ENCODE data around the gene SPACA5B. TPM values are rescaled to one million over a fixed set of nuclear protein-coding genes. Genes with fewer than 3 reads are reported as not detected.
"Not testable (repeated sequence)": the region's sequence is repeated elsewhere in the genome, so short reads cannot be mapped to it uniquely, and the experiment has no call there.

Gene SPACA5B
- total RNA-seq, 1 donor from 2014 or later, result not detected

DNA sequence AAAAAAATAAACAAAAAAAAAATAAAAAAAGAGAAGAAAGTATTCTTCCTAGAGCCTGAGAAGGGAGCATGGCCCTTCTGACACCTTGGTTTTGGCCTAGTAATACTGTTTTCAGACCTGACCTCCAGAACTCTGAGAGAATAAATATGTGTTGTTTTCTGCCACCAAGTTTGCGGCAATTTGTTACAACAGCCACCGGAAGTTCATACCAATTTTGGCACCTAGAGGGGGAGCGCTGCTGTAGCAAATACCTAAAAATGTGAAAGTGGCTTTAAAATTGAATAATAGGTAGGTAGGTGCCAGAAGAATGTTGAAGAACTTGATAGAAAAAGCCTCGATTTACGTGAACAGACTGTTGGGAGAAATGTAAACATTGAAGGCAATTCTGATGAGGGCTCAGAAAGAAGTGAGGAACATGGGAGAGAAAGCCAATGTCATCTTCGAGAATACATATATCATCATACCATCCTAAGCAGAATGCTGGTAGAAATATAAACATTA lies 27.5 kb upstream of the SPACA5B start:
- DNase-seq (ENCODE audit: extremely low spot score, unreplicated experiment), result no peak
- no peak overlapping the region for H3K27ac Mint-ChIP-seq
- no peaks in the 10 kb centered on the region for H3K9me3 Mint-ChIP-seq
- H3K27me3 Mint-ChIP-seq, result no peaks in the 10 kb centered on the region
- TF ChIP-seq, protein P1, sequence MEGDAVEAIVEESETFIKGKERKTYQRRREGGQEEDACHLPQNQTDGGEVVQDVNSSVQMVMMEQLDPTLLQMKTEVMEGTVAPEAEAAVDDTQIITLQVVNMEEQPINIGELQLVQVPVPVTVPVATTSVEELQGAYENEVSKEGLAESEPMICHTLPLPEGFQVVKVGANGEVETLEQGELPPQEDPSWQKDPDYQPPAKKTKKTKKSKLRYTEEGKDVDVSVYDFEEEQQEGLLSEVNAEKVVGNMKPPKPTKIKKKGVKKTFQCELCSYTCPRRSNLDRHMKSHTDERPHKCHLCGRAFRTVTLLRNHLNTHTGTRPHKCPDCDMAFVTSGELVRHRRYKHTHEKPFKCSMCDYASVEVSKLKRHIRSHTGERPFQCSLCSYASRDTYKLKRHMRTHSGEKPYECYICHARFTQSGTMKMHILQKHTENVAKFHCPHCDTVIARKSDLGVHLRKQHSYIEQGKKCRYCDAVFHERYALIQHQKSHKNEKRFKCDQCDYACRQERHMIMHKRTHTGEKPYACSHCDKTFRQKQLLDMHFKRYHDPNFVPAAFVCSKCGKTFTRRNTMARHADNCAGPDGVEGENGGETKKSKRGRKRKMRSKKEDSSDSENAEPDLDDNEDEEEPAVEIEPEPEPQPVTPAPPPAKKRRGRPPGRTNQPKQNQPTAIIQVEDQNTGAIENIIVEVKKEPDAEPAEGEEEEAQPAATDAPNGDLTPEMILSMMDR (conservative IDR thresholded peaks at IDR 0.05), result no peak
- no peaks in the 10 kb centered on the region for H3K36me3 Mint-ChIP-seq
- H3K4me3 Mint-ChIP-seq, result no peak overlapping the region
- H3K4me1 Mint-ChIP-seq (ENCODE audit: unreplicated experiment), result no peaks in the 10 kb centered on the region

DNA sequence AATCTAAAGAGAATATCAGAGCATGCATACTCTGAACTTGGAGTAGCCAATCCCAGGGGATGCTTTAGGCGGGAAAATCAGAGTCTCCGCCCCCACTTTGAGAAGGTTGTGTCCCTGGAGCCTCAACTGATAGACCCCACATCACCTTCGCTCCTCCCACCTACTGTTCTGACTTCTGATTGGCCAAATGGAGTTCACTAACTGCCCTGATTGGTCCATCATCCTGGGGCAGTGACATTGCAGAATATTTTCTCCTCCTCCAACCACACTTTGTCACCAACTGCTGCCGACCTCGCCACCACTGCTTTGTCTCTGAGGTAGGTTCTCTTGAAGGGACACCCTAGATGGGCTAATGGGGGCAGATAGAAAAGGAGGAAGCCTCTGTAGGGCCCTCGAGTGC lies 22.7 kb upstream of the SPACA5B start:
- Mint-ChIP-seq H3K27me3 (no peaks in the 10 kb centered on the region), H3K9me3 (no peaks in the 10 kb centered on the region), H3K27ac (no peak overlapping the region), H3K4me1 (ENCODE audit: unreplicated experiment) (no peaks in the 10 kb centered on the region), H3K36me3 (no peaks in the 10 kb centered on the region), H3K4me3 (no peak overlapping the region)
- DNase-seq (ENCODE audit: extremely low spot score, unreplicated experiment), result no peak
- TF ChIP-seq, protein P1 (conservative IDR thresholded peaks at IDR 0.05), result no peak

DNA sequence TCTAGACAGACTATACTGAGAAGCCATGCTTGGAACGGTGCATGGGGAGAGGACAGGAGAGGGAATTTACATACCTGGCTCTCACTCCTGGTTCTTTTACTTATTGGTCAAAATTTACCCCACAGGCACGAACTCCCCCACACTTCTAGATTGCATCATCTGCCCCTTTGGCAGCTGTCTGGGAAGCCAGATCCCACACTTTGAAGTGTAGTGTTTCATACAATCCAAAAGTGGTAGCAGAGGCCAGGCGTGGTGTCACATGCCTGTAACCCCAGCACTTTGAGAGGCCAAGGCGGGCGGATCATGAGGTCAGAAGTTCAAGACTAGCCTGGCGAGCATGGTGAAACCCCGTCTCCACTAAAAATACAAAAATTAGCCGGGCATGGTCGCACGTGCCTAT lies 5.1 kb upstream of the SPACA5B start:
- not testable (repeated sequence) for H3K27me3 Mint-ChIP-seq; H3K4me1 Mint-ChIP-seq (ENCODE audit: unreplicated experiment); H3K4me3 Mint-ChIP-seq; H3K9me3 Mint-ChIP-seq; H3K36me3 Mint-ChIP-seq; DNase-seq (ENCODE audit: extremely low spot score, unreplicated experiment); H3K27ac Mint-ChIP-seq

DNA sequence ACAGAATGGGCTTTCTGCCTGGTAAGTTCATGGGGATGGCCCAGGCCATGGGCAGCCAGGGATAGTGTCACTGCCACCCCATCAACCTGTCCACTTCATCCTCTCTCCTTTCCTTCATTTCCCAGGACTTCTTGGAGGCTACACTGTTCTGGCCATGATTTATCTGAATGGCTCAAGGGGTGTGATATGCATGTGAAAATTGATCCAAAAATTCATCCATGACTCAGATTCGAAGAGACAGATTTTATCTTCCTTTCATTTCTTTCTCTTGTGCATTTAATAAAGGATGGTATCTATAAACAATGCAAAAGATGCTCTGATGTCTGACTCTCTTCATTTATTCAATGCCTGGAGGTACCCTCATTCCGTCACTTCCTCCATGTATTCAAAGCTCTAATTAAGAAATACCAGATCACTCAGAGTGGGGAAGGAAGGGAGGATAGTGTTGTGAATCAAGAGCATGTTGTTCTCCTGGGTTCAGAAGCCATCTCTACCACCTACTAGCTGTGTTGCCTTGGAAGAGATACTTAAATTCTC lies 1.9 kb downstream of the SPACA5B start:
- not testable (repeated sequence) for H3K27ac Mint-ChIP-seq; H3K4me3 Mint-ChIP-seq; H3K27me3 Mint-ChIP-seq; H3K36me3 Mint-ChIP-seq; H3K4me1 Mint-ChIP-seq (ENCODE audit: unreplicated experiment); H3K9me3 Mint-ChIP-seq; DNase-seq (ENCODE audit: extremely low spot score, unreplicated experiment)

DNA sequence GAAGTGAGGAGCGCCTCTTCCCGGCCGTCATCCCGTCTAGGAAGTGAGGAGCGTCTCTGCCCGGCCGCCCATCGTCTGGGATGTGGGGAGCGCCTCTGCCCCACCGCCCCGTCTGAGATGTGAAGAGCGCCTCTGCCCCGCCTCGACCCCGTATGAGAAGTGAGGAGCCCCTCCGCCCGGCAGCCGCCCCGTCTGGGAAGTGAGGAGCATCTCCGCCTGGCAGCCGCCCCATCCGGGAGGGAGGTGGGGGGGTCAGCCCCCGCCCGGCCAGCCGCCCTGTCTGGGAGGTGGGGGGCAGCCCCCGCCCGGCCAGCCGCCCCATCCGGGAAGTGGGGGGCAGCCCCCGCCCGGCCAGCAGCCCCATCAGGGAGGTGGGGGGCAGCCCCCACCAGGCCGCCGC lies 8.7 kb downstream of the SPACA5B start:
- not testable (repeated sequence) for H3K27ac Mint-ChIP-seq; H3K4me1 Mint-ChIP-seq (ENCODE audit: unreplicated experiment); H3K27me3 Mint-ChIP-seq; H3K9me3 Mint-ChIP-seq; DNase-seq (ENCODE audit: extremely low spot score, unreplicated experiment); H3K36me3 Mint-ChIP-seq; H3K4me3 Mint-ChIP-seq

DNA sequence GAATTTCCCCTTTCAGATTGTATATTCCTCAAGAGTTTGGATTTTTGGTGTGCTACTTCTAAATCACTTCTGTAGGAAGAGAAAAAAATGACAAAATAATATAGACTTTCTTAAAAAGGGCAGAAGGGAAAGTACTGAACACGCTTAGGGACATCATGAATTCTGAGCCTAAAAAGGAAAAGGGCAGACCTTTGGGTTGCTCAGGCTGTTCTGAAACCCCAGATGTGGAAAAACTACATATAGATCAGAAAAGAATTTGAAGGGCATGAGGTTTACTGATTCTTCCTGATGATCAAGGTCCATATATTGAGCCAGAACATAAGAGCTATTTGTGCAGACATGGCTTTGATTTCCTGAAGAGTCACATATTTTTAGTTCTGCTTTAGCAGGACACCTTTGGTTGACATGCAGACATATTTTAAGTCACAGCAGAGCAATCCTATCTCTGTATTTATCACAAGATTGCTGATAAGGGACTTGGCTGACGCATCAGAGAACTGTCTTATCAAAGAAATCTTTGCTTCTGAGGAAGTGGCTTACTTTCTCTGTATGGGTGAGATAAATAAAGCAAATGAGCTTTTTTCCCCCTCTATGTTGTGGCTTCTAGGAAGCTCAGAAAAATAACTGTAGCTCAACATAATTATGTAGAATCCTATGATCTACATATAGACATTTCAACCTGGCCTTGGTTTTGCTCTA lies 11.5 kb downstream of the SPACA5B start:
- H3K36me3 Mint-ChIP-seq, result not testable (repeated sequence)

DNA sequence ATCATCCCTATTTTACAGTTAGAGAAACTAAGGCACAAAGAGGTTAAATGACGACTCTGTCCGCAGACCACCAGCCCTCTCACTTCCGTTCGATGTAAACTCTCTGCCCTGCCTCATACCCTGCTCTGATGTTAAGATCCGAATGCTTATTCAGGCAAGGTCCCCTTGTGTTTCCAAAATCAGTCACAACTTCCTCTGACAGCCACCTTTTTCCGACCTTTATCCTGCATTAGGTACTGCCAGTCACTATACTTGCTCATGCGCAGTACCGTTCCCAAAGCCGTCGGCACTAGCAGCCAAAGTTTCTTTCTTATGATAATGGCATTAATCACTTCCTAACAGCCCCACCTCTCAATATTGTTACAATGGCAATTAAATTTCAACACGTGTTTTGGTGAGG lies 12.3 kb downstream of the SPACA5B start:
- H3K4me1 Mint-ChIP-seq (ENCODE audit: unreplicated experiment); H3K27ac Mint-ChIP-seq; H3K4me3 Mint-ChIP-seq; DNase-seq (ENCODE audit: extremely low spot score, unreplicated experiment); H3K27me3 Mint-ChIP-seq; H3K36me3 Mint-ChIP-seq; H3K9me3 Mint-ChIP-seq: not testable (repeated sequence)

More for the DNA sequence above, 11.5 kb downstream of the SPACA5B start:
- H3K27me3 Mint-ChIP-seq; DNase-seq (ENCODE audit: extremely low spot score, unreplicated experiment); H3K4me1 Mint-ChIP-seq (ENCODE audit: unreplicated experiment); H3K9me3 Mint-ChIP-seq; H3K27ac Mint-ChIP-seq; H3K4me3 Mint-ChIP-seq: not testable (repeated sequence)

DNA sequence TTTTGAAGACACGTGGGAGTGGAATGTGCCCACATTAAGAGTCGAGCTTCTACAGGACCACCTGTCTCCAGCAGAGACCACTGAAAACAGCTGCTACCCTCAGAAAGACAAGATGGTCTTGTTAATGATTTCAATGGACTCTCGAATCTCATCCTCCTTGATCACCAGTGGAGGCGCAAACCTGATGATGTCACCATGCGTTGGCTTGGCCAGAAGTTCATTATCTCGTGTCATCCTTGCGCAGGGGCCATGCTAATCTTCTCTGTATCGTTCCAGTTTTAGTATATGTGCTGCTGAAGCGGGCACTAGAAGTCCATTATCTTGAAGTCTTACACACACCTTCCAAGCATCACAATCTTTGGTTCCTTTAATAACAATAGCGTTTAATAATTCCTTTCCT lies 23.3 kb downstream of the SPACA5B start:
- TF ChIP-seq, protein P1 (conservative IDR thresholded peaks at IDR 0.05), result no peak
- H3K4me3 Mint-ChIP-seq, result no peak overlapping the region
- H3K27ac Mint-ChIP-seq, result no peak overlapping the region
- DNase-seq (ENCODE audit: extremely low spot score, unreplicated experiment), result no peak
- no peaks in the 10 kb centered on the region for H3K4me1 Mint-ChIP-seq (ENCODE audit: unreplicated experiment)
- no peaks in the 10 kb centered on the region for H3K36me3 Mint-ChIP-seq
- no peaks in the 10 kb centered on the region for H3K27me3 Mint-ChIP-seq
- H3K9me3 Mint-ChIP-seq, result peaks cover 4% of the 10 kb centered on the region
